ENCODE results near the gene IER5. TPM values are rescaled to one million over a fixed set of nuclear protein-coding genes. Genes with fewer than 3 reads are reported as not detected.

IER5 gene
- total and polyA plus RNA-seq, 9 of the 15 experiments (the other 6 are each of a cell fraction or from before 2014, with no cell fraction given): 2.4 to 32.1 (median 12.0) TPM

GRCh38 chr1:181086091-181086490 is 2.4 kb upstream of the IER5 start:
- in situ Hi-C loops (cut with MboI) (no loop called here), intact Hi-C loops (cut with micrococcal nuclease) (loop anchor here (5.0 to 10.0 kb wide), 3 partner anchors 159 to 569 kb away; no protein-coding TSS in a partner anchor)
- Histone ChIP-seq H3K9me3 (replicated peaks; ENCODE audit: control insufficient read depth, insufficient read depth, low read depth, low read length) (no peaks in the 10 kb centered on the region), H3K27ac (ENCODE audit: extremely low read depth, low read depth, low read length) (no peak overlapping the region), H3K4me3 (no peak overlapping the region), H4K20me1 (replicated peaks; ENCODE audit: control insufficient read depth, insufficient read depth, low read length) (peaks cover 16% of the 10 kb centered on the region), H2AFZ (ENCODE audit: low read depth, low read length) (no peak overlapping the region; the same call in 1 of the 2 replicates), H3K9ac (ENCODE audit: insufficient read depth in 1 of 2, low read depth in 2 of 2, low read length in 2 of 2) (no peak overlapping the region), H3K27me3 (ENCODE audit: control insufficient read depth in 2 of 2, insufficient read depth in 2 of 2, low read length in 2 of 2) (no peaks in the 10 kb centered on the region), H3K9me1 (ENCODE audit: control insufficient read depth, insufficient read depth, low read length) (no peaks in the 10 kb centered on the region), H3K4me2 (ENCODE audit: insufficient read depth, low read length) (no peak overlapping the region), H3K4me1 (replicated peaks in 1 of 2; ENCODE audit: control insufficient read depth in 2 of 2, insufficient read depth in 2 of 2, low read length in 2 of 2) (peaks cover 21% of the 10 kb centered on the region in 2 experiments; a peak in 4 of 5 replicates), H3K79me2 (ENCODE audit: control insufficient read depth, insufficient read depth, low read length) (peaks cover 29% of the 10 kb centered on the region), H3K36me3 (ENCODE audit: control insufficient read depth, insufficient read depth, low read length) (peaks cover 10% of the 10 kb centered on the region)
- no TSS peak for BruUV-seq (replicated peaks)
- TF ChIP-seq RBFOX2 (IDR thresholded peaks at IDR 0.05; ENCODE audit: low read depth, low read length): no peak
- no peak for TF ChIP-seq HDGF (IDR thresholded peaks at IDR 0.05)
- TF ChIP-seq ZNF444 (CRISPR knock-in tag; IDR thresholded peaks at IDR 0.05): no peak
- no peak for TF ChIP-seq SPI1 (IDR thresholded peaks at IDR 0.05; ENCODE audit: borderline replicate concordance, low read depth, low read length)
- WGBS (ENCODE audit: insufficient coverage, low coverage, missing lambda C conversion rate): 88% methylated on average over 1 of the region's 1 CpG
- ChIA-PET CTCF (ENCODE audit: low intra/inter-chr PET ratio) (interaction anchor here (2.5 kb wide), 1 partner anchor 56 kb away, joined by 22 read pairs; no protein-coding TSS in a partner anchor), POLR2A (interaction anchor here (1.7 to 10.3 kb wide), 2 partner anchors 16 to 67 kb away, joined by 6 to 257 read pairs; no protein-coding TSS in a partner anchor)
- ATAC-seq (no peak), FAIRE-seq (no peak), DNase-seq (ENCODE audit: extremely low read depth in 1 of 4, low spot score in 3 of 4) (no peak)

- Histone ChIP-seq H3K4me1 (replicated peaks in 1 of 2; ENCODE audit: control insufficient read depth in 2 of 2, insufficient read depth in 2 of 2, low read length in 2 of 2) (peaks cover 21 to 30% of the 10 kb centered on the region in 2 experiments), H3K79me2 (ENCODE audit: control insufficient read depth, insufficient read depth, low read length) (peaks cover 37% of the 10 kb centered on the region), H3K27ac (ENCODE audit: extremely low read depth, low read depth, low read length) (peak overlapping the region; percentile 82; the same call in 1 of the 3 replicates), H3K9ac (ENCODE audit: insufficient read depth in 1 of 2, low read depth in 2 of 2, low read length in 2 of 2) (peak overlapping the region in 1 of 2 experiments; percentile 3; a peak in 1 of 4 replicates), H3K4me3 (no peak overlapping the region), H3K36me3 (ENCODE audit: control insufficient read depth, insufficient read depth, low read length) (peaks cover 19% of the 10 kb centered on the region), H3K9me3 (replicated peaks; ENCODE audit: control insufficient read depth, insufficient read depth, low read depth, low read length) (no peaks in the 10 kb centered on the region), H3K4me2 (ENCODE audit: insufficient read depth, low read length) (peak overlapping the region; percentile 88), H2AFZ (ENCODE audit: low read depth, low read length) (peak overlapping the region; percentile 96; the same call in 1 of the 2 replicates), H3K27me3 (ENCODE audit: control insufficient read depth in 2 of 2, insufficient read depth in 2 of 2, low read length in 2 of 2) (no peaks in the 10 kb centered on the region), H4K20me1 (replicated peaks; ENCODE audit: control insufficient read depth, insufficient read depth, low read length) (peaks cover 24% of the 10 kb centered on the region), H3K9me1 (ENCODE audit: control insufficient read depth, insufficient read depth, low read length) (no peaks in the 10 kb centered on the region)
- no peak for TF ChIP-seq SUPT5H (IDR thresholded peaks at IDR 0.05)
- no peak for TF ChIP-seq ZNF143 (CRISPR knock-in tag; IDR thresholded peaks at IDR 0.05)
- TF ChIP-seq ZBTB12 (CRISPR knock-in tag; IDR thresholded peaks at IDR 0.05): no peak
- no peak for TF ChIP-seq MAZ (CRISPR knock-in tag; conservative IDR thresholded peaks at IDR 0.05 in 1 of 2, IDR thresholded peaks at IDR 0.05 in 1 of 2)
- 0 out of 2 replicates have a peak, but pooled peaks have one; percentile 5 for TF ChIP-seq TEAD2 (tag; IDR thresholded peaks at IDR 0.05)
- no peak for TF ChIP-seq TGIF2 (CRISPR knock-in tag; IDR thresholded peaks at IDR 0.05)
- TF ChIP-seq FOXJ3 (CRISPR knock-in tag; IDR thresholded peaks at IDR 0.05): no peak
- peak; percentile 27; the same call in 1 of the 2 replicates for TF ChIP-seq CEBPB (tag; IDR thresholded peaks at IDR 0.05)
- TF ChIP-seq ZNF140 (CRISPR knock-in tag; IDR thresholded peaks at IDR 0.05): no peak
- TF ChIP-seq ZNF133 (CRISPR knock-in tag; IDR thresholded peaks at IDR 0.05): no peak
- ATAC-seq (no peak), FAIRE-seq (no peak), DNase-seq (ENCODE audit: extremely low read depth in 1 of 4, low spot score in 3 of 4) (no peak)
- ChIA-PET POLR2A (interaction anchor here (1.1 to 10.3 kb wide), 4 partner anchors 11 to 66 kb away, joined by 5 to 257 read pairs (median 6); no protein-coding TSS in a partner anchor), CTCF (ENCODE audit: low intra/inter-chr PET ratio) (interaction anchor here (0.7 to 1.4 kb wide), 2 partner anchors 56 to 64 kb away, joined by 3 to 5 read pairs; partner anchors contain the start of gene STX6)
- intact Hi-C loops (cut with micrococcal nuclease): loop anchor here (5.0 to 10.0 kb wide), 3 partner anchors 160 to 570 kb away; no protein-coding TSS in a partner anchor
- in situ Hi-C loops (cut with MboI): no loop called here
- 44% methylated on average over 5 of the region's 5 CpGs for WGBS (ENCODE audit: insufficient coverage, low coverage, missing lambda C conversion rate)
- no TSS peak for BruUV-seq (replicated peaks)
Observed at GRCh38 chr1:181086926-181087325, 1.6 kb upstream of the IER5 start.
